Activated B cell treated with CpG ODN at 0.5 μM for 24 hours (primary cell): ENCODE results near the gene CLTCL1. TPM values are rescaled to one million over a fixed set of nuclear protein-coding genes. Genes with fewer than 3 reads are reported as not detected.
"Not testable (repeated sequence)": the region's sequence is repeated elsewhere in the genome, so short reads cannot be mapped to it uniquely, and the experiment has no call there.

ENCODE experiments used
- ATAC-seq: fragments of 200-7000 bp; cut with Tn5 transposase; one replicate; pipeline ENCODE4 v1.10.0; 2021; ENCODE audit warnings: low read depth, mild to moderate bottlenecking, moderate library complexity
- CTCF ChIA-PET: fragments of 350-600 bp; sonication (Branson Sonifier 250); formaldehyde crosslinking; loops from one replicate; lab custom pipeline; 2021; ENCODE audit warnings: antibody characterized with exemption; lab: Charles Lee
- POLR2A ChIA-PET: fragments of 350-600 bp; sonication (Branson Sonifier 250); formaldehyde crosslinking; loops from one replicate; lab custom pipeline; 2021; ENCODE audit warnings: antibody characterized with exemption; lab: Charles Lee
- DNase-seq: peaks from one replicate; pipeline ENCODE4 v3.0.0; 2022
- H3K27ac Mint-ChIP-seq: one replicate; pipeline ENCODE4 v1.8.0; 2020; ENCODE audit warnings: mixed read lengths
- H3K27me3 Mint-ChIP-seq: one replicate; pipeline ENCODE4 v1.8.0; 2021; ENCODE audit warnings: mixed read lengths
- H3K36me3 Mint-ChIP-seq: one replicate; pipeline ENCODE4 v1.8.0; 2021; ENCODE audit warnings: low read depth, mixed read lengths
- H3K4me1 Mint-ChIP-seq: one replicate; pipeline ENCODE4 v1.8.0; 2021; ENCODE audit warnings: mixed read lengths
- H3K4me3 Mint-ChIP-seq: one replicate; pipeline ENCODE4 v1.8.0; 2020; ENCODE audit warnings: mild to moderate bottlenecking, mixed read lengths
- H3K9me3 Mint-ChIP-seq: one replicate; pipeline ENCODE4 v1.8.0; 2020; ENCODE audit warnings: mixed read lengths
- CTCF ChIP-seq: fragments of 200-600 bp; IDR thresholded peaks from one replicate; pipeline ENCODE4 v1.8.0; 2022; ENCODE audit warnings: antibody characterized with exemption, mild to moderate bottlenecking
- intact Hi-C: fragments of 100-400 bp; cut with micrococcal nuclease; formaldehyde crosslinking; loops from one replicate; pipeline ENCODE4 v1.15.1; 2024
- total RNA-seq: library from RNA; stranded (reverse); gene quantifications from 2 replicates; pipeline ENCODE4 v1.2.3, GENCODE V29; 2022

CLTCL1 gene
- total RNA-seq, 1 donor from 2014 or later = 5.0 TPM

DNA sequence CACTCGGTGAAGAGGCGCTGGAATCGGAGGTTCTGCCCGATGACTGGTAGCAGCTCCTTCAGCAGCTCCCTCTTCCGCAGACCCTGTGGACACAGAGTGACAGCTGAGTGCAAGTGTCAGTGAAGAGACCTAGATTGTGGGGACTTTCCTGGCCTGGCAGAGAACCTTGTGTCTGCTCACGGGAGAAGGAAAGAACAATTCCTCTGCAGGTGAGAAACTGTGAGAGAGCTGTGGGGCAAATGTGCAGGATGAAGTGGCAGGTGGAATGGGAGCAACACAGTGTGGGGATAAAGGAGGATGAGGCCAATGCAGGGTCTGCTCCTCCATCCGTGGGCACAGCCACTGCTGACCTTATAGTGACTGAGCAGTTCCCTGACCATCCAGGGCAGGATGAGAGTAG, 40.0 kb upstream of the CLTCL1 start:
- H3K27me3 Mint-ChIP-seq = no peaks in the 10 kb centered on the region
- peaks cover 25% of the 10 kb centered on the region for H3K9me3 Mint-ChIP-seq
- ChIA-PET POLR2A (no interaction called here), CTCF (no interaction called here)
- intact Hi-C loops = no loop called here
- H3K4me3 Mint-ChIP-seq = no peak overlapping the region
- no peak for ATAC-seq
- H3K36me3 Mint-ChIP-seq = peaks cover 75% of the 10 kb centered on the region
- no peak for TF ChIP-seq CTCF
- H3K27ac Mint-ChIP-seq = no peak overlapping the region
- no peaks in the 10 kb centered on the region for H3K4me1 Mint-ChIP-seq
- no peak for DNase-seq

GRCh38 chr22:19330865-19331418, 39.4 kb upstream of the CLTCL1 start:
- intact Hi-C loops = no loop called here
- H3K4me1 Mint-ChIP-seq = no peaks in the 10 kb centered on the region
- H3K9me3 Mint-ChIP-seq = peaks cover 25% of the 10 kb centered on the region
- H3K27me3 Mint-ChIP-seq = no peaks in the 10 kb centered on the region
- no peak overlapping the region for H3K4me3 Mint-ChIP-seq
- no peak for TF ChIP-seq CTCF
- CTCF ChIA-PET = no interaction called here
- ATAC-seq (no peak), DNase-seq (no peak)
- peaks cover 70% of the 10 kb centered on the region for H3K36me3 Mint-ChIP-seq
- H3K27ac Mint-ChIP-seq = no peak overlapping the region
- POLR2A ChIA-PET = no interaction called here

- H3K4me3 Mint-ChIP-seq, DNase-seq, ATAC-seq, H3K27ac Mint-ChIP-seq, intact Hi-C loops, CTCF ChIA-PET, POLR2A ChIA-PET, H3K27me3 Mint-ChIP-seq, H3K4me1 Mint-ChIP-seq: not testable (repeated sequence)
- peaks cover 21% of the 10 kb centered on the region for H3K9me3 Mint-ChIP-seq
- peaks cover 63% of the 10 kb centered on the region for H3K36me3 Mint-ChIP-seq
Observed at GRCh38 chr22:19330205-19330604, 38.7 kb upstream of the CLTCL1 start.

GRCh38 chr22:19329454-19329853, 37.9 kb upstream of the CLTCL1 start:
- H3K27me3 Mint-ChIP-seq = no peaks in the 10 kb centered on the region
- intact Hi-C loops = no loop called here
- H3K4me1 Mint-ChIP-seq = no peaks in the 10 kb centered on the region
- no peak overlapping the region for H3K27ac Mint-ChIP-seq
- CTCF ChIA-PET = no interaction called here
- POLR2A ChIA-PET = no interaction called here
- TF ChIP-seq CTCF = no peak
- no peak for ATAC-seq
- no peak for DNase-seq
- peaks cover 24% of the 10 kb centered on the region for H3K9me3 Mint-ChIP-seq
- H3K36me3 Mint-ChIP-seq = peaks cover 57% of the 10 kb centered on the region
- H3K4me3 Mint-ChIP-seq = no peak overlapping the region

DNA sequence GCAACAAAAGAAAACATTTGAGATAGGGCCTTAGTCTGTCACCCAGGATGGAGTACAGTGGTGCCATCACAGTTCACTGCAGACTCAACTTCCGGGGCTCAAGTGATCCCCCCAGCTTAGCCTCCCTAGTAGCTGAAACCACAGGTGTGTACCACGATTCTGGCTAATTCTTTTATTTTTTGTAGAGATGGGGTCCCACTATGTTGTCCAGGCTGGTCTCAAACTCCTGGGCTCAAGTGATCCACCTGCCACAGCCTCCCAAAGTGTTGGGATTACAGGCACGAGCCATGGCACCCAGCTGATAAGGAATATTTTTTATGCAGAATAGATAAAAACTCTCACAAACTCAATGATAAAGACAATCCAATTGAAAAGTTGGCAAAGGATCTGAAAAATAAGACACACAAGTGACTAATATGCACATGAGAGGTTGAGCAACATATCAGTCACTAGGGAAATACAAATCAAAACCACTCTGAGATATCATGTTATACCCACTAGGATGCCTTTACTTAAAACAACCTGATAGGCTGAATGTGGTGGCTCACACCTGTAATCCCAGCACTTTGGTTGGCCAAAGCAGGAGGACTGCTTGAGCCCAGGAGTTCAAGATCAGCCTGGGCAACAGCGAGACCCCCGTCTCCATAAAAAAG, 33.9 kb upstream of the CLTCL1 start:
- CTCF ChIA-PET = no interaction called here
- POLR2A ChIA-PET = no interaction called here
- Mint-ChIP-seq H3K9me3 (peaks cover 11% of the 10 kb centered on the region), H3K4me3 (no peak overlapping the region), H3K4me1 (no peaks in the 10 kb centered on the region), H3K36me3 (peaks cover 23% of the 10 kb centered on the region), H3K27me3 (no peaks in the 10 kb centered on the region), H3K27ac (no peak overlapping the region)
- no peak for ATAC-seq
- no peak for DNase-seq
- no peak for TF ChIP-seq CTCF
- intact Hi-C loops = no loop called here

DNA sequence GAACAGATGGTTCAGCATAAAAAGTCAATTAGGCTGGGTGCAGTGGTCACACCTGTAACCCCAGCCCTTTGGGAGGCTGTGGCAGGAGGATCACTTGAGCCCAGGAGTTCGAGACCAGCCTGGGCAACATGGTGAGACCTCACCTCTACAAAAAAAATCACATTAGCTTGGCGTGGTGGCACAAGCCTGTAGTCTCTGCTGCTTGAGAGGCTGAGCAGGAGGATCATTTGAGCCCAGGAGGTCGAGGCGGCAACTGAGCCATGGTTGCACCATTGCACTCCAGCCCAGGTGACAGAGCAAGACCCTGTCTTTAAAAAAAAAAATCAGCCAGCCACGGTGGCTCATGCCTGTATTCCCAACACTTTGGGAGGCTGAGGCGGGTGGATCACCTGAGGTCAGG, 31.9 kb upstream of the CLTCL1 start:
- POLR2A ChIA-PET, H3K4me3 Mint-ChIP-seq, CTCF ChIA-PET, H3K27me3 Mint-ChIP-seq, H3K36me3 Mint-ChIP-seq, DNase-seq, H3K4me1 Mint-ChIP-seq, H3K27ac Mint-ChIP-seq, ATAC-seq, intact Hi-C loops: not testable (repeated sequence)
- H3K9me3 Mint-ChIP-seq = peaks cover 14% of the 10 kb centered on the region
